A673 (cell line): ENCODE data around the gene TNFAIP2. TPM values are rescaled to one million over a fixed set of nuclear protein-coding genes. Genes with fewer than 3 reads are reported as not detected.

Experiments
- BruUV-seq: library from RNA; stranded (reverse); fragments of 400-500 nt; replicated peaks from 2 replicates; lab custom pipeline; 2021; lab: Mats Ljungman, UMichigan
- CTCF ChIA-PET: fragments of 300-600 bp; sonication (Branson Sonifier 250); formaldehyde crosslinking; loops from one replicate; lab custom pipeline; 2022; ENCODE audit warnings: antibody characterized with exemption; lab: Charles Lee
- POLR2A ChIA-PET: fragments of 300-600 bp; sonication (Branson Sonifier 250); formaldehyde crosslinking; loops from one replicate; lab custom pipeline; 2022; ENCODE audit warnings: antibody characterized with exemption; ENCODE audit not compliant: low non-redundant PET; lab: Charles Lee
- DNase-seq: peaks from one replicate; pipeline ENCODE4 v3.0.0-alpha.2; 2015; ENCODE audit warnings: low spot score
- H3K27ac ChIP-seq: fragments of 200-600 bp; sonication (generic); 2 replicates; pipeline ENCODE4 v1.5.1; 2016; ENCODE audit warnings: mixed run types, low read depth, mild to moderate bottlenecking, mixed read lengths, antibody characterized with exemption, low read length; ENCODE audit not compliant: poor library complexity, severe bottlenecking
- H3K27me3 ChIP-seq: fragments of 200-600 bp; sonication (generic); replicated peaks from 2 replicates; pipeline ENCODE4 v1.6.1; 2017; ENCODE audit warnings: mixed run types, low read depth, mild to moderate bottlenecking, mixed read lengths, antibody characterized with exemption, low read length; ENCODE audit not compliant: insufficient read depth, poor library complexity
- H3K36me3 ChIP-seq: fragments of 200-600 bp; sonication (generic); 2 replicates; pipeline ENCODE4 v1.6.1; 2016; ENCODE audit warnings: mixed run types, mild to moderate bottlenecking, mixed read lengths, antibody characterized with exemption, low read length; ENCODE audit not compliant: insufficient read depth, poor library complexity, severe bottlenecking
- H3K4me1 ChIP-seq: fragments of 200-600 bp; sonication (generic); 2 replicates; pipeline ENCODE4 v1.6.1; 2017; ENCODE audit warnings: mixed run types, mild to moderate bottlenecking, mixed read lengths, antibody characterized with exemption, low read length; ENCODE audit not compliant: insufficient read depth, poor library complexity, severe bottlenecking
- H3K4me3 ChIP-seq: fragments of 200-600 bp; sonication (generic); 2 replicates; pipeline ENCODE4 v1.5.1; 2016; ENCODE audit warnings: low read depth, mixed run types, mild to moderate bottlenecking, mixed read lengths, low read length; ENCODE audit not compliant: poor library complexity, severe bottlenecking
- H3K9me3 ChIP-seq: fragments of 200-600 bp; sonication (generic); 2 replicates; pipeline ENCODE4 v1.6.1; 2016; ENCODE audit warnings: mixed run types, low read depth, mild to moderate bottlenecking, mixed read lengths, antibody characterized with exemption, low read length; ENCODE audit not compliant: poor library complexity, severe bottlenecking
- EZH2 ChIP-seq: fragments of 200-600 bp; sonication (generic); IDR thresholded peaks from 2 replicates; pipeline ENCODE4 v1.6.1; 2017; ENCODE audit warnings: borderline replicate concordance, low read depth, mild to moderate bottlenecking, mixed read lengths, antibody characterized with exemption, low read length; ENCODE audit not compliant: poor library complexity, severe bottlenecking
- intact Hi-C: fragments of 100-400 bp; cut with micrococcal nuclease; formaldehyde crosslinking; loops from one replicate; pipeline ENCODE4 v1.10.0; 2022; ENCODE audit not compliant: unreplicated experiment
- total RNA-seq: library from RNA; stranded (reverse); gene quantifications from 2 replicates; pipeline ENCODE4 v1.2.3, GENCODE V29; 2021
- TF ChIP-seq, protein P1 (sequence below): fragments of 300-800, 200-600 bp; sonication (generic); conservative IDR thresholded peaks from 2 replicates; pipeline ENCODE4 v1.5.1; 2017; ENCODE audit warnings: low read depth, mild to moderate bottlenecking, antibody characterized with exemption, low read length, moderate library complexity, mixed read lengths

Gene TNFAIP2
- total RNA-seq, 1 experiment from 2014 or later = 5.5 TPM

DNA sequence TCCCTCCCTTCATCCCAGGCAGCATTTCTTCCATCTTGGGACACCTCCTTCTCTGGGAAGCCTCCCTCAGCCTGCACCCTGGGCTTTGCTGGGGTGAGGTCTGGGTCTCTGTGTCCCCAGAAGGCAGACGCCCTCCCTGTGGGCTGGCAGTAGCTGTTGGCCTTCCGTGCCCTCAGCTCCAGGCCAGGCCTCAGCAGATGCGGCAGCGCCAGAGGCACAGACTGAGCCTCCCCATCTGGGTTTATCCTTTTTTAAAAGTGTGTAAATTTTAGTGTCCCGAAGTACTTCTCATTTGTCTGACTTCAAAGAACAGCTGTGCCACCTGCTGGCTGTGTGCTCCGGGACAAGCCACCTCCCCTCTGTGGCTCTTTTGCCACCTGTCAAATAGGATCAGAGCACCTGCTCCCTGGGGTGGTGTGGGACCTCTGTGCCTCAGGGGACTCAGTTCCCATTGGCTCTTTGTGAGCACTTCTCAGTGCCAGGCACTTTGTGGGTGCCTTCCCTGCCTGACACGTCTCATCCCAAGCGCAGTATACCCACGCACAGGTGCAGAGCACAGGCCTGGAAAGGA lies 17.6 kb upstream of the TNFAIP2 start:
- ChIA-PET POLR2A (interaction anchor here (0.7 kb wide), 1 partner anchor 130 kb away, joined by 3 read pairs; no protein-coding TSS in a partner anchor), CTCF (interaction anchor here (0.8 to 2.2 kb wide), 7 partner anchors 10 to 285 kb away, joined by 3 to 29 read pairs (median 5); no protein-coding TSS in a partner anchor)
- Histone ChIP-seq H3K27ac (no peak overlapping the region), H3K4me3 (no peak overlapping the region), H3K27me3 (peaks cover 30% of the 10 kb centered on the region), H3K4me1 (peaks cover 12% of the 10 kb centered on the region), H3K36me3 (no peaks in the 10 kb centered on the region), H3K9me3 (no peaks in the 10 kb centered on the region)
- DNase-seq = no peak
- TF ChIP-seq EZH2 = no peak
- TF ChIP-seq, protein P1, sequence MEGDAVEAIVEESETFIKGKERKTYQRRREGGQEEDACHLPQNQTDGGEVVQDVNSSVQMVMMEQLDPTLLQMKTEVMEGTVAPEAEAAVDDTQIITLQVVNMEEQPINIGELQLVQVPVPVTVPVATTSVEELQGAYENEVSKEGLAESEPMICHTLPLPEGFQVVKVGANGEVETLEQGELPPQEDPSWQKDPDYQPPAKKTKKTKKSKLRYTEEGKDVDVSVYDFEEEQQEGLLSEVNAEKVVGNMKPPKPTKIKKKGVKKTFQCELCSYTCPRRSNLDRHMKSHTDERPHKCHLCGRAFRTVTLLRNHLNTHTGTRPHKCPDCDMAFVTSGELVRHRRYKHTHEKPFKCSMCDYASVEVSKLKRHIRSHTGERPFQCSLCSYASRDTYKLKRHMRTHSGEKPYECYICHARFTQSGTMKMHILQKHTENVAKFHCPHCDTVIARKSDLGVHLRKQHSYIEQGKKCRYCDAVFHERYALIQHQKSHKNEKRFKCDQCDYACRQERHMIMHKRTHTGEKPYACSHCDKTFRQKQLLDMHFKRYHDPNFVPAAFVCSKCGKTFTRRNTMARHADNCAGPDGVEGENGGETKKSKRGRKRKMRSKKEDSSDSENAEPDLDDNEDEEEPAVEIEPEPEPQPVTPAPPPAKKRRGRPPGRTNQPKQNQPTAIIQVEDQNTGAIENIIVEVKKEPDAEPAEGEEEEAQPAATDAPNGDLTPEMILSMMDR = no peak
- BruUV-seq = no TSS peak
- intact Hi-C loops = loop anchor here (2.0 kb wide), 1 partner anchor 79 kb away; no protein-coding TSS in a partner anchor

DNA sequence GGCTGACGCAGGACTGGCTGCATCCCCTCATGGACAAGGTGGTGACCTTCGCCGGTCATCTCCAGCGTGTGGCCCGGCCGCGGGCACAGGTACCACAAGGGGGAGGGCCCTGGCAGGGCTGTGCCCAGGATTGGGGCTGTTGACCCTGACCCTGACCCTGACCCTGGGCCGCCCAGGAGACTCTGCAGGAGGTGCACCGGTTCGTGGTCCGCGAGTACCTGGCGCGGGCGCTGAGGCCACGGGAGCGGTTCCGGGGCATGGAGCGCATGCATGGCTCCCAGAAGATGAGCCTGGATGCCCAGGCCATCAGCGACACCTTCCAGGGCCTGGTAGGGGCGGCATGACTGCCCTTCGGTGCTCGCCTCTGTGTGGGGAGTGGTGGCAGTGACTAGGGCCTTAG lies 15.8 kb upstream of the TNFAIP2 start:
- no peaks in the 10 kb centered on the region for H3K36me3 ChIP-seq
- intact Hi-C loops = no loop called here
- BruUV-seq = no TSS peak
- peaks cover 24% of the 10 kb centered on the region for H3K27me3 ChIP-seq
- no peak overlapping the region for H3K4me3 ChIP-seq
- H3K4me1 ChIP-seq = peaks cover 12% of the 10 kb centered on the region
- POLR2A ChIA-PET = no interaction called here
- H3K27ac ChIP-seq = no peak overlapping the region
- no peak for DNase-seq
- TF ChIP-seq, protein P1 = no peak
- no peak for TF ChIP-seq EZH2
- no peaks in the 10 kb centered on the region for H3K9me3 ChIP-seq
- CTCF ChIA-PET = no interaction called here

DNA sequence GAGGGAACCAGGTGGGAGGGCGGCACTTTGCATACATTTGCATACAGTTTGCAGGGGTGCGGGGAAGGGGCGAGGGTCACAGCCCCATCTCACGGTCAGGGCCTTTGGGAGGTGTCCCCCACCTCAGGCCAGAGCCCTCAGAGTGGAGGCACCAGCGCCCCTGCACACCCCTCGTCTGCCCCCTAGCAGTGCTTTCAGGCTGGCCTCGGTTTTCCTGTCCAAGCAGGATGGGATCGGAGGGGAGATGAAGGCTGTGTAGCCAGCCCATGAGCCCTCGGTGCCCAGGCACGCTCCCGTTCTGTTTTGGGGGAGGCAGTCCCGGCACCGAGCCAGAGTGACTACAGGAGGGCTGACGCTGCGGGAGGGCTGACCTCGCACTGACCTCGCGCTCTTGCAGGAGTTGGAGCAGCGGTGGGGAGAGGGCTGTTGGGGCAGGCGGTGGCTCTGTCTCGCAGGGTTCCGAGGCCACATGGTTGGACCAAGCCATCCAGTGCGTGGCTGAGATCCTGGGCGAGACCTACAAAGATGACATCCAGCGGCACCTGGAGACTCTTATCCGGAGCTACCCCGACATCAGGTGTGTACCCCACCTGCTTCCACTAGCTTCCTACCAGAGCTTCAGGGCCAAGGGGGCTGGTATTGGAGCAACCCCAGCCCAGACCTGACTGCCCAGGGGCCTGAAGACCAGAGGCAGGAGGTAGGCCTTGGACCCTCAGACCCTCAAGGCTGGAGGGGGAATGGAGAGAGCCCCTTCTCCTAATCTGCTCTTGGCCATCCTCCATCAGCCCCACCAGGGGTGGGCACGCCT lies 15.1 kb upstream of the TNFAIP2 start:
- Histone ChIP-seq H3K27me3 (peaks cover 18% of the 10 kb centered on the region), H3K36me3 (no peaks in the 10 kb centered on the region), H3K9me3 (no peaks in the 10 kb centered on the region), H3K4me3 (no peak overlapping the region), H3K4me1 (peaks cover 12% of the 10 kb centered on the region), H3K27ac (no peak overlapping the region)
- BruUV-seq = no TSS peak
- ChIA-PET POLR2A (interaction anchor here (0.6 kb wide), 1 partner anchor 8 kb away, joined by 5 read pairs; no protein-coding TSS in a partner anchor), CTCF (no interaction called here)
- no peak for TF ChIP-seq EZH2
- TF ChIP-seq, protein P1 = no peak
- intact Hi-C loops = no loop called here
- no peak for DNase-seq
